GM21529 (cell line): ENCODE data around the gene AKAP12.

ENCODE experiments used
- ATAC-seq: cut with Tn5 transposase; IDR thresholded peaks from one replicate; pipeline ENCODE4 v1.9.1; 2021; ENCODE audit not compliant: unreplicated experiment

Gene AKAP12

GRCh38 chr6:151279891-151280290 lies 40.1 kb downstream of the AKAP12 start:
- ATAC-seq = no peak

GRCh38 chr6:151280859-151281258 lies 41.1 kb downstream of the AKAP12 start:
- no peak for ATAC-seq

- ATAC-seq = peak; percentile 56
Measured at GRCh38 chr6:151284012-151284411, 44.2 kb downstream of the AKAP12 start.

GRCh38 chr6:151284548-151285017 lies 44.8 kb downstream of the AKAP12 start:
- peak; percentile 58 for ATAC-seq

- ATAC-seq = no peak
Measured at GRCh38 chr6:151285122-151285521, 45.4 kb downstream of the AKAP12 start.

- no peak for ATAC-seq
Measured at GRCh38 chr6:151286214-151286613, 46.4 kb downstream of the AKAP12 start.

- ATAC-seq = no peak
Measured at GRCh38 chr6:151288712-151289398, 49.1 kb downstream of the AKAP12 start.

- no peak for ATAC-seq
Measured at GRCh38 chr6:151289399-151290007, 49.7 kb downstream of the AKAP12 start.

GRCh38 chr6:151290877-151291721 lies 51.3 kb downstream of the AKAP12 start:
- ATAC-seq = no peak

GRCh38 chr6:151291722-151292059 lies 51.9 kb downstream of the AKAP12 start:
- ATAC-seq = no peak

GRCh38 chr6:151292974-151293687 lies 53.4 kb downstream of the AKAP12 start:
- ATAC-seq = no peak

GRCh38 chr6:151293688-151294016 lies 53.9 kb downstream of the AKAP12 start:
- ATAC-seq = no peak

GRCh38 chr6:151294561-151295101 lies 54.9 kb downstream of the AKAP12 start:
- ATAC-seq = no peak

GRCh38 chr6:151297886-151298285 lies 58.1 kb downstream of the AKAP12 start:
- no peak for ATAC-seq

GRCh38 chr6:151299011-151299410 lies 59.2 kb downstream of the AKAP12 start:
- ATAC-seq = no peak

- no peak for ATAC-seq
Measured at GRCh38 chr6:151300267-151300991, 60.7 kb downstream of the AKAP12 start.

GRCh38 chr6:151301547-151301946 lies 61.8 kb downstream of the AKAP12 start:
- no peak for ATAC-seq

GRCh38 chr6:151303231-151303630 lies 63.5 kb downstream of the AKAP12 start:
- ATAC-seq = no peak

GRCh38 chr6:151306269-151306783 lies 66.6 kb downstream of the AKAP12 start:
- no peak for ATAC-seq

- ATAC-seq = no peak
Measured at GRCh38 chr6:151307501-151307900, 67.7 kb downstream of the AKAP12 start.
